ENCODE data around the gene IZUMO1. TPM values are rescaled to one million over a fixed set of nuclear protein-coding genes. Genes with fewer than 3 reads are reported as not detected.
"Not testable (repeated sequence)": the region's sequence is repeated elsewhere in the genome, so short reads cannot be mapped to it uniquely, and the experiment has no call there.

The IZUMO1 gene
- total and polyA plus RNA-seq, 2 of the 4 experiments (the other 2 are of a cell fraction): not detected

DNA sequence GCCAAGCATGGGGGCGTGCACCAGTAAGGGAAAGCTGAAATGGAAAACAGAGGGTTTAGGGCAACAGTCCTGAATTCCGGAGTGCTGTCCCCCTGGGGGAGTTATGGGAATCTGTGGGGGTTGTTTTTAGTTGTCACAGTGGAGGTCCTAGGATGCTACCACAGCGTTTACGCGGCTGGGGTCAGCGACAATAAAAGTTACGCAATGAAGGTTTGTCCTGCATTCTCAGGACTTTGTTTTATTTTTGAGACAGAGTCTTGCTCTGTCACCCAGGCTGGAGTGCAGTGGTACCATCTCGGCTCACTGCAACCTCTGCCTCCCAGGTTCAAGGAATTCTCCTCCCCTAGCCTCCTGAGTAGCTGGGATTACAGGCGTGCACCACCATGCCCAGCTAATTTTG lies 53.1 kb downstream of the IZUMO1 start:
- H4K20me1 ChIP-seq (ENCODE audit: insufficient read depth, low read length); H2BK20ac ChIP-seq (ENCODE audit: low read depth, low read length); H3K36me3 ChIP-seq (ENCODE audit: control insufficient read depth, insufficient read depth, low read length); H2AK5ac ChIP-seq (ENCODE audit: low read depth, low read length); H3K18ac ChIP-seq (ENCODE audit: low read depth, low read length); in situ Hi-C loops (cut with MboI; ENCODE audit: low sequenced_read_pairs); H2BK5ac ChIP-seq (ENCODE audit: low read depth, low read length, poor library complexity, severe bottlenecking); BruUV-seq (replicated peaks); H2BK120ac ChIP-seq (ENCODE audit: low read depth, low read length); H3K4ac ChIP-seq (ENCODE audit: low read depth, low read length); H3K9me1 ChIP-seq (ENCODE audit: insufficient read depth, low read length); H4K91ac ChIP-seq (ENCODE audit: insufficient read depth, low read depth, low read length); H3K9ac ChIP-seq (ENCODE audit: low read depth, low read length); DNase-seq; H3K27ac ChIP-seq (ENCODE audit: insufficient read depth, low read length); H3K79me1 ChIP-seq (ENCODE audit: low read depth in 1 of 2, low read length in 2 of 2); H3K4me2 ChIP-seq (ENCODE audit: low read depth, low read length); dilution Hi-C loops (cut with HindIII; ENCODE audit: low sequenced_read_pairs, unreplicated experiment); H2AFZ ChIP-seq (replicated peaks; ENCODE audit: low read length, poor library complexity); CTCF ChIA-PET; H3K4me1 ChIP-seq (ENCODE audit: control insufficient read depth, insufficient read depth, low read length); H4K5ac ChIP-seq (ENCODE audit: low read depth, low read length); intact Hi-C loops (cut with micrococcal nuclease); H3K9me3 ChIP-seq (ENCODE audit: control insufficient read depth, insufficient read depth, low read length); H4K8ac ChIP-seq (ENCODE audit: low read depth in 2 of 2, low read length in 2 of 2); H2AK9ac ChIP-seq (replicated peaks; ENCODE audit: low read depth, low read length, poor library complexity); H3K4me3 ChIP-seq (ENCODE audit: insufficient read depth, low read depth, low read length); ATAC-seq (ENCODE audit: low read depth); H3K23ac ChIP-seq (ENCODE audit: low read depth, low read length); H3K56ac ChIP-seq (ENCODE audit: extremely low read depth, insufficient read depth, low read length); H3K14ac ChIP-seq (replicated peaks; ENCODE audit: low read depth, low read length); POLR2A ChIA-PET (ENCODE audit: unreplicated experiment); H2BK15ac ChIP-seq (ENCODE audit: low read depth, low read length): not testable (repeated sequence)
- peak; percentile 44 for TF ChIP-seq CEBPB (IDR thresholded peaks at IDR 0.05; ENCODE audit: low read depth, low read length)
- 75% methylated on average over 6 of the region's 9 CpGs; no CpG with 5 or more reads in 1 of the 2 experiments for WGBS, 2 experiments (ENCODE audit: extremely low coverage in 2 of 2, insufficient read length in 1 of 2)
- peaks cover 12% of the 10 kb centered on the region for H3K27me3 ChIP-seq (ENCODE audit: control insufficient read depth, insufficient read depth, low read length)

Small RNA genes lying within 50 kb of the gene (microRNA-seq; reads per million reads assigned to microRNA genes)
- gene RNU6-317P (ENCODE audit: insufficient read depth, insufficient read length): not detected

Small RNA genes lying within 50 kb of the gene (small RNA-seq; reads per million reads assigned to genes)
- 0 reads per million in 5 experiments for gene RNU6-317P

Other genes starting within 250 kb of the IZUMO1 start
- 0.18 TPM in 1 of 2 replicates, not detected in the other for gene LMTK3, start 235.1 kb downstream of the IZUMO1 start, total RNA-seq (2012; rRNA removed)
- gene LMTK3, start 235.1 kb downstream of the IZUMO1 start, polyA plus RNA-seq (2012; rRNA removed): 0.60 and 0.87 TPM in 2 replicates
- not detected in 2 replicates for gene SULT2B1, start 194.7 kb downstream of the IZUMO1 start, total RNA-seq (2012; rRNA removed)
- 0.09 TPM in 1 of 2 replicates, not detected in the other for gene SULT2B1, start 194.7 kb downstream of the IZUMO1 start, polyA plus RNA-seq (2012; rRNA removed)
- not detected in 2 replicates for gene SPACA4, start 140.2 kb downstream of the IZUMO1 start, total RNA-seq (2012; rRNA removed)
- gene SPACA4, start 140.2 kb downstream of the IZUMO1 start, polyA plus RNA-seq (2012; rRNA removed): not detected in 2 replicates
- 0.36 and 0.56 TPM in 2 replicates for gene FAM83E, start 131.8 kb downstream of the IZUMO1 start, total RNA-seq (2012; rRNA removed)
- 0.05 and 0.17 TPM in 2 replicates for gene FAM83E, start 131.8 kb downstream of the IZUMO1 start, polyA plus RNA-seq (2012; rRNA removed)
- 1,909 and 2,552 TPM in 2 replicates for gene RPL18, start 127.7 kb downstream of the IZUMO1 start, total RNA-seq (2012; rRNA removed)
- gene RPL18, start 127.7 kb downstream of the IZUMO1 start, polyA plus RNA-seq (2012; rRNA removed): 1,897 and 2,254 TPM in 2 replicates
- 1.6 and 1.7 TPM in 2 replicates for gene SPHK2, start 127.4 kb downstream of the IZUMO1 start, total RNA-seq (2012; rRNA removed)
- 9.9 and 11.9 TPM in 2 replicates for gene SPHK2, start 127.4 kb downstream of the IZUMO1 start, polyA plus RNA-seq (2012; rRNA removed)
- 2.5 and 3.6 TPM in 2 replicates for gene DBP, start 109.5 kb downstream of the IZUMO1 start, total RNA-seq (2012; rRNA removed)
- 3.0 and 3.6 TPM in 2 replicates for gene DBP, start 109.5 kb downstream of the IZUMO1 start, polyA plus RNA-seq (2012; rRNA removed)
- 1.3 and 1.7 TPM in 2 replicates for gene CA11, start 100.7 kb downstream of the IZUMO1 start, total RNA-seq (2012; rRNA removed)
- gene CA11, start 100.7 kb downstream of the IZUMO1 start, polyA plus RNA-seq (2012; rRNA removed): 2.7 and 2.9 TPM in 2 replicates
- gene NTN5, start 73.9 kb downstream of the IZUMO1 start, total RNA-seq (2012; rRNA removed): not detected in 2 replicates
- 0.11 and 0.19 TPM in 2 replicates for gene NTN5, start 73.9 kb downstream of the IZUMO1 start, polyA plus RNA-seq (2012; rRNA removed)
- gene FUT2, start 50.9 kb downstream of the IZUMO1 start, total RNA-seq (2012; rRNA removed): not detected in 2 replicates
- not detected in 2 replicates for gene FUT2, start 50.9 kb downstream of the IZUMO1 start, polyA plus RNA-seq (2012; rRNA removed)
- 0.18 and 0.28 TPM in 2 replicates for gene MAMSTR, start 27.2 kb downstream of the IZUMO1 start, total RNA-seq (2012; rRNA removed)
- 1.9 and 2.7 TPM in 2 replicates for gene MAMSTR, start 27.2 kb downstream of the IZUMO1 start, polyA plus RNA-seq (2012; rRNA removed)
- gene RASIP1, start 6.3 kb downstream of the IZUMO1 start, total RNA-seq (2012; rRNA removed): under 0.01 and 0.18 TPM in 2 replicates
- gene RASIP1, start 6.3 kb downstream of the IZUMO1 start, polyA plus RNA-seq (2012; rRNA removed): 0.51 and 0.67 TPM in 2 replicates
- under 0.01 and 0.18 TPM in 2 replicates for gene FUT1, start 5.7 kb upstream of the IZUMO1 start, total RNA-seq (2012; rRNA removed)
- gene FUT1, start 5.7 kb upstream of the IZUMO1 start, polyA plus RNA-seq (2012; rRNA removed): 0.03 and 0.09 TPM in 2 replicates
- not detected in 2 replicates for gene FGF21, start 8.6 kb upstream of the IZUMO1 start, total RNA-seq (2012; rRNA removed)
- gene FGF21, start 8.6 kb upstream of the IZUMO1 start, polyA plus RNA-seq (2012; rRNA removed): not detected in 2 replicates
- gene BCAT2, start 64.1 kb upstream of the IZUMO1 start, total RNA-seq (2012; rRNA removed): 20.1 and 21.7 TPM in 2 replicates
- 42.2 and 45.3 TPM in 2 replicates for gene BCAT2, start 64.1 kb upstream of the IZUMO1 start, polyA plus RNA-seq (2012; rRNA removed)
- 0.54 and 0.56 TPM in 2 replicates for gene HSD17B14, start 89.6 kb upstream of the IZUMO1 start, total RNA-seq (2012; rRNA removed)
- 4.5 and 5.6 TPM in 2 replicates for gene HSD17B14, start 89.6 kb upstream of the IZUMO1 start, polyA plus RNA-seq (2012; rRNA removed)
- 4.2 and 4.5 TPM in 2 replicates for gene PLEKHA4, start 121.7 kb upstream of the IZUMO1 start, total RNA-seq (2012; rRNA removed)
- 14.4 and 17.2 TPM in 2 replicates for gene PLEKHA4, start 121.7 kb upstream of the IZUMO1 start, polyA plus RNA-seq (2012; rRNA removed)
- 26.7 and 39.4 TPM in 2 replicates for gene PPP1R15A, start 125.5 kb upstream of the IZUMO1 start, total RNA-seq (2012; rRNA removed)
- gene PPP1R15A, start 125.5 kb upstream of the IZUMO1 start, polyA plus RNA-seq (2012; rRNA removed): 87.7 and 104 TPM in 2 replicates
- under 0.01 TPM in 1 of 2 replicates, not detected in the other for gene TULP2, start 151.8 kb upstream of the IZUMO1 start, total RNA-seq (2012; rRNA removed)
- gene TULP2, start 151.8 kb upstream of the IZUMO1 start, polyA plus RNA-seq (2012; rRNA removed): 0.20 and 0.26 TPM in 2 replicates
- 37.3 and 39.2 TPM in 2 replicates for gene NUCB1, start 153.4 kb upstream of the IZUMO1 start, total RNA-seq (2012; rRNA removed)
- gene NUCB1, start 153.4 kb upstream of the IZUMO1 start, polyA plus RNA-seq (2012; rRNA removed): 253 and 261 TPM in 2 replicates
- gene DHDH, start 186.8 kb upstream of the IZUMO1 start, total RNA-seq (2012; rRNA removed): 0.28 and 0.36 TPM in 2 replicates
- gene DHDH, start 186.8 kb upstream of the IZUMO1 start, polyA plus RNA-seq (2012; rRNA removed): 0.33 and 0.53 TPM in 2 replicates
- 23.3 and 26.1 TPM in 2 replicates for gene BAX, start 208.0 kb upstream of the IZUMO1 start, total RNA-seq (2012; rRNA removed)
- gene BAX, start 208.0 kb upstream of the IZUMO1 start, polyA plus RNA-seq (2012; rRNA removed): 169 and 181 TPM in 2 replicates
- 913 and 1,057 TPM in 2 replicates for gene FTL, start 218.4 kb upstream of the IZUMO1 start, total RNA-seq (2012; rRNA removed)
- 2,766 and 2,944 TPM in 2 replicates for gene FTL, start 218.4 kb upstream of the IZUMO1 start, polyA plus RNA-seq (2012; rRNA removed)
- gene GYS1, start 246.4 kb upstream of the IZUMO1 start, total RNA-seq (2012; rRNA removed): 36.1 and 38.7 TPM in 2 replicates
- gene GYS1, start 246.4 kb upstream of the IZUMO1 start, polyA plus RNA-seq (2012; rRNA removed): 72.2 and 74.8 TPM in 2 replicates
- 354 and 391 TPM in 2 replicates for gene RUVBL2, start 247.0 kb upstream of the IZUMO1 start, total RNA-seq (2012; rRNA removed)
- 196 and 225 TPM in 2 replicates for gene RUVBL2, start 247.0 kb upstream of the IZUMO1 start, polyA plus RNA-seq (2012; rRNA removed)